B cell (primary cell): ENCODE results near the gene JMJD8. TPM values are rescaled to one million over a fixed set of nuclear protein-coding genes. Genes with fewer than 3 reads are reported as not detected.

ENCODE experiments used
- ATAC-seq: fragments of 200-7000 bp; cut with Tn5 transposase; one replicate; pipeline ENCODE4 v1.10.0; 2021; ENCODE audit warnings: low read depth, mild to moderate bottlenecking, moderate number of reproducible peaks, moderate library complexity
- CTCF ChIA-PET: fragments of 350-600 bp; sonication (Branson Sonifier 250); formaldehyde crosslinking; loops from one replicate; lab custom pipeline; 2021; ENCODE audit warnings: antibody characterized with exemption, inconsistent platforms; lab: Charles Lee
- POLR2A ChIA-PET: fragments of 350-600 bp; sonication (Branson Sonifier 250); formaldehyde crosslinking; loops from one replicate; lab custom pipeline; 2021; ENCODE audit warnings: antibody characterized with exemption; lab: Charles Lee
- DNase-seq: peaks from one replicate; pipeline ENCODE4 v3.0.0; 2013
- H2AFZ ChIP-seq: 2 replicates; pipeline ENCODE4 v1.6.1; 2012; ENCODE audit warnings: mild to moderate bottlenecking, low read depth, low read length; ENCODE audit not compliant: insufficient read depth, poor library complexity, severe bottlenecking
- H3K27ac ChIP-seq, 2 donors: 1 replicate in 1 of 2; 2 replicates in 1 of 2; pipeline ENCODE4 v1.5.1; 2012 to 2013; ENCODE audit warnings: low read length in 2 of 2, mild to moderate bottlenecking in 2 of 2, moderate library complexity in 1 of 2
- H3K27me3 ChIP-seq, 4 experiments: fragments of 200-600 bp in 1 of 4; sonication (generic) in 1 of 4; replicated peaks in 1 of 4; 1 replicate in 2 of 4; 2 replicates in 2 of 4; pipeline versions ENCODE4 v1.6.1 to v1.7.0; 2013 to 2016; ENCODE audit warnings: low read length in 3 of 4, mild to moderate bottlenecking in 2 of 4, mixed read lengths in 1 of 4, moderate library complexity in 1 of 4; ENCODE audit not compliant: insufficient read depth in 4 of 4, control insufficient read depth in 3 of 4; ENCODE audit errors: control extremely low read depth in 1 of 4
- H3K36me3 ChIP-seq, 2 experiments: replicated peaks in 1 of 2; 1 replicate in 1 of 2; 2 replicates in 1 of 2; pipeline versions ENCODE4 v1.6.1 to v1.7.1; 2013; ENCODE audit warnings: low read length in 1 of 2; ENCODE audit not compliant: insufficient read depth in 2 of 2, control insufficient read depth in 1 of 2; ENCODE audit errors: control extremely low read depth in 1 of 2, extremely low read depth in 1 of 2
- H3K4me1 ChIP-seq, 2 donors: fragments of 200-600 bp in 1 of 2; sonication (generic) in 1 of 2; 1 replicate in 1 of 2; 2 replicates in 1 of 2; pipeline versions ENCODE4 v1.5.1 to v1.6.1; 2013 to 2017; ENCODE audit warnings: low read length in 2 of 2; ENCODE audit not compliant: control insufficient read depth in 2 of 2, insufficient read depth in 2 of 2
- H3K4me2 ChIP-seq: replicated peaks from 2 replicates; pipeline ENCODE3; 2012; ENCODE audit warnings: mild to moderate bottlenecking, low read depth, low read length; ENCODE audit not compliant: poor library complexity, severe bottlenecking
- H3K4me3 ChIP-seq, 5 experiments: fragments of 200-600 bp in 1 of 5; sonication (generic) in 1 of 5; 1 replicate in 3 of 5; 2 replicates in 2 of 5; pipeline versions ENCODE4 v1.5.1 to v1.7.0; 2011 to 2016; ENCODE audit warnings: low read length in 4 of 5, mild to moderate bottlenecking in 4 of 5, low read depth in 2 of 5, control low read depth in 1 of 5, moderate library complexity in 1 of 5; ENCODE audit not compliant: insufficient read depth in 1 of 5; ENCODE audit errors: control extremely low read depth in 1 of 5, extremely low read depth in 1 of 5
- H3K79me2 ChIP-seq: fragments of 200-600 bp; sonication (generic); one replicate; pipeline ENCODE4 v1.6.0; 2016; ENCODE audit warnings: low read length; ENCODE audit not compliant: control insufficient read depth, insufficient read depth
- H3K9ac ChIP-seq: fragments of 200-600 bp; sonication (generic); 2 replicates; pipeline ENCODE4 v1.6.1; 2017; ENCODE audit warnings: mild to moderate bottlenecking, low read length, moderate library complexity
- H3K9me3 ChIP-seq, 3 donors: one replicate each; pipeline versions ENCODE4 v1.6.1 to v1.7.1; 2013; ENCODE audit warnings: low read length in 2 of 3; ENCODE audit not compliant: control insufficient read depth in 2 of 3, insufficient read depth in 1 of 3; ENCODE audit errors: control extremely low read depth in 1 of 3
- H4K20me1 ChIP-seq: 2 replicates; pipeline ENCODE4 v1.6.0; 2012; ENCODE audit warnings: mild to moderate bottlenecking, low read length; ENCODE audit not compliant: insufficient read depth, control insufficient read depth, poor library complexity, severe bottlenecking
- H3K27ac Mint-ChIP-seq: one replicate; pipeline ENCODE4 v1.8.0; 2021; ENCODE audit warnings: mixed read lengths
- H3K27me3 Mint-ChIP-seq: one replicate; pipeline ENCODE4 v1.8.0; 2021; ENCODE audit warnings: mixed read lengths
- H3K4me1 Mint-ChIP-seq: one replicate; pipeline ENCODE4 v1.8.0; 2021; ENCODE audit warnings: mixed read lengths
- H3K4me3 Mint-ChIP-seq: one replicate; pipeline ENCODE4 v1.8.0; 2021; ENCODE audit warnings: mixed read lengths
- H3K9me3 Mint-ChIP-seq: one replicate; pipeline ENCODE4 v1.8.0; 2022; ENCODE audit warnings: mixed read lengths; ENCODE audit not compliant: insufficient read depth
- CTCF ChIP-seq: fragments of 200-600 bp; IDR thresholded peaks from one replicate; pipeline ENCODE4 v1.8.0; 2022; ENCODE audit warnings: antibody characterized with exemption, mild to moderate bottlenecking
- EZH2 ChIP-seq: IDR thresholded peaks from 2 replicates; pipeline ENCODE4 v1.6.1; 2012; ENCODE audit warnings: borderline replicate concordance, low read depth, mild to moderate bottlenecking, moderate library complexity, low read length; ENCODE audit not compliant: insufficient read depth, poor library complexity, severe bottlenecking
- WGBS: methylation state at CpG from one replicate; pipeline ENCODE4 v1.1.5; 2013; ENCODE audit warnings: missing lambda C conversion rate; ENCODE audit not compliant: insufficient coverage; 5-methylcytosine and 5-hydroxymethylcytosine counted together
- intact Hi-C: fragments of 100-400 bp; cut with micrococcal nuclease; formaldehyde crosslinking; loops from one replicate; pipeline ENCODE4 v1.10.0; 2022
- polyA plus RNA-seq: library from polyadenylated mRNA; depleted of rRNA; stranded (reverse); fragments of >200 nt; gene quantifications from 2 replicates; pipeline ENCODE4 v1.2.3, GENCODE V29; 2012
- total RNA-seq, 2 donors: library from RNA; stranded (reverse); fragments of 120-200 nt in 1 of 2; gene quantifications; 1 replicate in 1 of 2; 2 replicates in 1 of 2; pipeline versions ENCODE4 v1.2.3 to v1.2.4, GENCODE V29; 2013 to 2022

The JMJD8 gene
- total and polyA plus RNA-seq, 2 donors (not counting 1 experiment from before 2014, with no cell fraction given): 46.3 to 69.3 TPM

- no peak for DNase-seq
- Mint-ChIP-seq H3K27me3 (peaks cover 36% of the 10 kb centered on the region), H3K27ac (no peak overlapping the region), H3K4me1 (no peaks in the 10 kb centered on the region), H3K4me3 (peak overlapping the region; percentile 26), H3K9me3 (no peaks in the 10 kb centered on the region)
- Histone ChIP-seq H3K36me3 (no peaks in the 10 kb centered on the region), H4K20me1 (no peaks in the 10 kb centered on the region), H3K27me3 (peaks cover 0 to 88% (median 40%) of the 10 kb centered on the region in 4 experiments), H3K9ac (no peak overlapping the region), H3K79me2 (no peaks in the 10 kb centered on the region), H3K4me1 (peaks cover 6 to 12% of the 10 kb centered on the region in 2 donors), H2AFZ (no peak overlapping the region), H3K9me3 (peaks cover 0 to 25% (median 0%) of the 10 kb centered on the region in 3 donors), H3K4me2 (peak overlapping the region; percentile 38), H3K27ac (no peak overlapping the region), H3K4me3 (no peak overlapping the region)
- ChIA-PET CTCF (interaction anchor here (1.2 kb wide), 1 partner anchor 10 kb away, joined by 3 read pairs; no protein-coding TSS in a partner anchor), POLR2A (interaction anchor here (0.7 kb wide), 1 partner anchor 1141 kb away, joined by 3 read pairs; no protein-coding TSS in a partner anchor)
- WGBS: 8% methylated on average over 49 of the region's 49 CpGs
- no peak for ATAC-seq
- intact Hi-C loops: no loop called here
- TF ChIP-seq EZH2: no peak
- TF ChIP-seq CTCF: no peak
Observed at GRCh38 chr16:706189-707061, 22.3 kb upstream of the JMJD8 start.
